ENCODE measurements around the gene SELENBP1.

- TF ChIP-seq POLR2AphosphoS5 (IDR thresholded peaks at IDR 0.05; ENCODE audit: low read depth, low read length) (no peak), POLR2A (IDR thresholded peaks at IDR 0.05; ENCODE audit: low read depth, low read length) (no peak), SPI1 (IDR thresholded peaks at IDR 0.05; ENCODE audit: low read depth, low read length) (no peak), TAF1 (IDR thresholded peaks at IDR 0.05; ENCODE audit: low read depth, low read length) (no peak), PAX5 (IDR thresholded peaks at IDR 0.05; ENCODE audit: insufficient read depth, low read length, severe bottlenecking) (no peak)
Observed at GRCh38 chr1:151419819-151420218, 47.3 kb upstream of the SELENBP1 start.

All from GM12891 (cell line).